ENCODE measurements around the gene COL6A2. TPM values are rescaled to one million over a fixed set of nuclear protein-coding genes. Genes with fewer than 3 reads are reported as not detected.
"Not testable (repeated sequence)": the region's sequence is repeated elsewhere in the genome, so short reads cannot be mapped to it uniquely, and the experiment has no call there.

Gene COL6A2
- total RNA-seq, 1 donor from 2014 or later: 378 TPM

GRCh38 chr21:46168238-46168637, 70.3 kb downstream of the COL6A2 start:
- Mint-ChIP-seq H3K4me1 (ENCODE audit: unreplicated experiment) (peaks cover 4% of the 10 kb centered on the region), H3K27me3 (ENCODE audit: unreplicated experiment) (peaks cover 8% of the 10 kb centered on the region), H3K36me3 (ENCODE audit: low read depth, unreplicated experiment) (peaks cover 18% of the 10 kb centered on the region), H3K9me3 (ENCODE audit: unreplicated experiment) (no peaks in the 10 kb centered on the region), H3K27ac (ENCODE audit: unreplicated experiment) (no peak overlapping the region), H3K4me3 (ENCODE audit: unreplicated experiment) (no peak overlapping the region)
- no peak for TF ChIP-seq CTCF (IDR thresholded peaks at IDR 0.05; ENCODE audit: unreplicated experiment)
- DNase-seq (ENCODE audit: low spot score): no peak

DNA sequence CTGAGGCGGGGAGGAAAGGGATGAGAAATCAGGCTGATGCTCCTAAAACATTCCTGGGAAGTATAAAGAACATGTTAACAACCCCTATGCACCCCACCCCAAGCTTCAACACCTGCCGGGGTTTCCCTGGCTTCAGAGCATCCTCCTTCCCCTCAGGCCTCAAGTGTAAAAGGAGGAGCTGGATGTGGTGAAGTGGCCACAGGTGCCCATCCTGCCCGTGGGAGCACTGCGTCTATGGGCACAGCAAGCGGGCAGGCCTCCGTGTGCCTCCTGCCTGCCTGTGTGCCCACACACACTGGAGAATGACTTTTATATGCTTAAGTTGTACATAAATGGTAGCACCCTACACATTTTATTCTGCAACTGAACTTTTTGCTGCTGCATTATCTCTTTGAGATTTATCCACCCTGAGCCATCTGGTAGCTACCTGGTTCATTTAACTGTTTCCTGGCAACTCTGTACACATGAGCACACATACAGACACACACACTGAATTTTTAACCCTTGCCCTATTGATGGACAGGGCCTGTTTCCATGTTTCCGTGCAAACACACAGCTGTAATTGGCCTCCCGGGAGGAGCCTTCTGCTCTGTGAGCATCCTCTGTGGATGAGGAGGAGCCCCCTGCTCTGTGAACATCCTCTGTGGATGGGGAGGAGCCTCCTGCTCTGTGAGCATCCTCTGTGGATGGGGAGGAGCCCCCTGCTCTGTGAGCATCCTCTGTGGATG, 70.9 kb downstream of the COL6A2 start:
- H3K4me1 Mint-ChIP-seq (ENCODE audit: unreplicated experiment): peaks cover 4% of the 10 kb centered on the region
- H3K9me3 Mint-ChIP-seq (ENCODE audit: unreplicated experiment): no peaks in the 10 kb centered on the region
- DNase-seq (ENCODE audit: low spot score): no peak
- no peak overlapping the region for H3K4me3 Mint-ChIP-seq (ENCODE audit: unreplicated experiment)
- peaks cover 16% of the 10 kb centered on the region for H3K36me3 Mint-ChIP-seq (ENCODE audit: low read depth, unreplicated experiment)
- peaks cover 8% of the 10 kb centered on the region for H3K27me3 Mint-ChIP-seq (ENCODE audit: unreplicated experiment)
- TF ChIP-seq CTCF (IDR thresholded peaks at IDR 0.05; ENCODE audit: unreplicated experiment): no peak
- no peak overlapping the region for H3K27ac Mint-ChIP-seq (ENCODE audit: unreplicated experiment)

- not testable (repeated sequence) for H3K9me3 Mint-ChIP-seq (ENCODE audit: unreplicated experiment); H3K27me3 Mint-ChIP-seq (ENCODE audit: unreplicated experiment); DNase-seq (ENCODE audit: low spot score); H3K4me1 Mint-ChIP-seq (ENCODE audit: unreplicated experiment)
- peak overlapping the region; percentile 88 for H3K27ac Mint-ChIP-seq (ENCODE audit: unreplicated experiment)
- H3K4me3 Mint-ChIP-seq (ENCODE audit: unreplicated experiment): peak overlapping the region; percentile 73
- H3K36me3 Mint-ChIP-seq (ENCODE audit: low read depth, unreplicated experiment): peaks cover 16% of the 10 kb centered on the region
Measured at GRCh38 chr21:46170436-46171193, 72.7 kb downstream of the COL6A2 start.

- H3K9me3 Mint-ChIP-seq (ENCODE audit: unreplicated experiment): no peaks in the 10 kb centered on the region
- H3K27ac Mint-ChIP-seq (ENCODE audit: unreplicated experiment): peak overlapping the region; percentile 1
- DNase-seq (ENCODE audit: low spot score): no peak
- H3K27me3 Mint-ChIP-seq (ENCODE audit: unreplicated experiment): peaks cover 7% of the 10 kb centered on the region
- TF ChIP-seq CTCF (IDR thresholded peaks at IDR 0.05; ENCODE audit: unreplicated experiment): no peak
- H3K4me3 Mint-ChIP-seq (ENCODE audit: unreplicated experiment): no peak overlapping the region
- peaks cover 4% of the 10 kb centered on the region for H3K4me1 Mint-ChIP-seq (ENCODE audit: unreplicated experiment)
- H3K36me3 Mint-ChIP-seq (ENCODE audit: low read depth, unreplicated experiment): peaks cover 16% of the 10 kb centered on the region
Measured at GRCh38 chr21:46171585-46171984, 73.7 kb downstream of the COL6A2 start.

DNA sequence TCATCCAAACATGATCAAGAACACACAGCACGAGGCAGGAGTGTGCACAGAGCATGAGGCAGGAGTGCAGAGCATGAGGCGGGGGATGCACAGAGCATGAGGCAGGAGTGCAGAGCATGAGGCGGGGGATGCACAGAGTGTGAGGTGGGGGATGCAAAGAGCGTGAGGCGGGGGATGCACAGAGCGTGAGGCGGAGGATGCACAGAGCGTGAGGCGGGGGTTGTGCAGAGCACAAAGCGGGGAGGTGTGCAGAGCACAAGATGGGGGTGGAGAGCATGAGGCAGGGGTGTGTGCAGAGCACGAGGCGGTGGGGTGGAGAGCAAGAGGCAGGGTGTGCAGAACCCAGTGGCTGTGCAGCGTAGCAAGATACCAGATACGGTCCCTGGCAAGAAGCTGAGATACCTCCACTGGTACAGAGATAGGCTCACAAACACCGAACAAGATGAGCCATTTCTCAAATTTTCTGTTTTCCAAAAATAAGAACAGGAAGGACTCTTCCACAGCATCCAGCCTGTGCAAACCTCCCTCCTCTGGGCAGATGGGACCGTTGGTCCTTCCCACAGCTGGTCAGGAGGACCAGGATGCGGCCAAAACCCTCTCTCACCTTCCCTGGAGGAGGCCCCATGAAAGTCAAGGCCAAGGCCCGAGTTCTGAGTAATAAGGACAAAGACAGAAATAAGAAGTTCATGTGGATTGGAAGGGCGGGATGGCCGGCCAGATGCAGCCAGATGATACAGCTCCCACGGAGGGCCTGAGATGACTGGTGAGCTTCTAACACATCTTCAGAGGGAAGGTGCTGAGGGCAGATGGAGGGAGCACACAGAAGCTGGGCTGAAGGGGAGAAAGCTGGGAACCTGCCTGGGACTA, 74.3 kb downstream of the COL6A2 start:
- Mint-ChIP-seq H3K27me3 (ENCODE audit: unreplicated experiment) (peaks cover 7% of the 10 kb centered on the region), H3K9me3 (ENCODE audit: unreplicated experiment) (no peaks in the 10 kb centered on the region), H3K36me3 (ENCODE audit: low read depth, unreplicated experiment) (peaks cover 16% of the 10 kb centered on the region), H3K4me1 (ENCODE audit: unreplicated experiment) (peaks cover 4% of the 10 kb centered on the region), H3K4me3 (ENCODE audit: unreplicated experiment) (no peak overlapping the region), H3K27ac (ENCODE audit: unreplicated experiment) (peak overlapping the region; percentile 1)
- no peak for TF ChIP-seq CTCF (IDR thresholded peaks at IDR 0.05; ENCODE audit: unreplicated experiment)
- no peak for DNase-seq (ENCODE audit: low spot score)
